CD4-positive, alpha-beta T cell treated with Interleukin-10 for 1 hour (primary cell): ENCODE data around the gene ADGRG1.

Source experiments
- DNase-seq: peaks from one replicate; pipeline ENCODE4 v3.0.0-alpha.2; 2020

Gene ADGRG1

DNA sequence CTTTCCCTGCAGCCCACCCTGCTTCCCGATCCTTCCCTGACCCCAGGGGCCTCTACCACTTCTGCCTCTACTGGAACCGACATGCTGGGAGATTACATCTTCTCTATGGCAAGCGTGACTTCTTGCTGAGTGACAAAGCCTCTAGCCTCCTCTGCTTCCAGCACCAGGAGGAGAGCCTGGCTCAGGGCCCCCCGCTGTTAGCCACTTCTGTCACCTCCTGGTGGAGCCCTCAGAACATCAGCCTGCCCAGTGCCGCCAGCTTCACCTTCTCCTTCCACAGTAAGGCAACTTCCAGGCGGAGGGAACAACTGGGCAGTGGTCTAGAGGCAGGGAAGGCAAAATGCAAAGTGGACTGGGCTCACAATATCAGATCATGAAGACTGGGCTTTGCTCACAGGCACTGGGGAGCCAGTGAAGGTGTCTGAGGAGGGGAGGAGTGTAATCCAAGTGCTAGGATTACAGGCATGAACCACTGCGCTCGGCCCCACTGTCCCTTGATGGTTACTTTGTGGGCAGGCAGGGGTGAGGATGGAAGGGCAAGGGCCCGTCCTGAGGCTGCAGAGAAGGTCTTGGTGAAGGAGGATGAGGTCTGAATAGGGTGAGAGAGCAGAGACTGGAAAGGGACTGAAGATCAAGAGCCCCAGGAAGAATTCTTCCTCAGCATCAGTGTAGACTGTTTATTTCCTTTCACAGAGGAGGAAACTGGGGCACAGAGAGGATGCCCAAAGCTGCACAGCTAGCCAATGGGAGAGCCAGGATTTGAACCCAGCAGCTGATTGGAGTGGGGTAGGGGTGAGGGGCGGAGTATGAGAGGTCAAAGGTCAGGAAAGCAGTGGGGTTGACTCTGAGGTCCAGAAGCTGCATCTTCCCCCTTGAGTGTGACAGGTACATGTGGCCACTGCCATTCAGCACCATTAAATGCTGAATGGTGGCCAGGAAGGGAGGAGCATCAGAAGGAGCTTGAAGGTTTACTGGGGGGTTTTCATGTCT is 23.2 kb downstream of the ADGRG1 start:
- DNase-seq, result peak; percentile 56

DNA sequence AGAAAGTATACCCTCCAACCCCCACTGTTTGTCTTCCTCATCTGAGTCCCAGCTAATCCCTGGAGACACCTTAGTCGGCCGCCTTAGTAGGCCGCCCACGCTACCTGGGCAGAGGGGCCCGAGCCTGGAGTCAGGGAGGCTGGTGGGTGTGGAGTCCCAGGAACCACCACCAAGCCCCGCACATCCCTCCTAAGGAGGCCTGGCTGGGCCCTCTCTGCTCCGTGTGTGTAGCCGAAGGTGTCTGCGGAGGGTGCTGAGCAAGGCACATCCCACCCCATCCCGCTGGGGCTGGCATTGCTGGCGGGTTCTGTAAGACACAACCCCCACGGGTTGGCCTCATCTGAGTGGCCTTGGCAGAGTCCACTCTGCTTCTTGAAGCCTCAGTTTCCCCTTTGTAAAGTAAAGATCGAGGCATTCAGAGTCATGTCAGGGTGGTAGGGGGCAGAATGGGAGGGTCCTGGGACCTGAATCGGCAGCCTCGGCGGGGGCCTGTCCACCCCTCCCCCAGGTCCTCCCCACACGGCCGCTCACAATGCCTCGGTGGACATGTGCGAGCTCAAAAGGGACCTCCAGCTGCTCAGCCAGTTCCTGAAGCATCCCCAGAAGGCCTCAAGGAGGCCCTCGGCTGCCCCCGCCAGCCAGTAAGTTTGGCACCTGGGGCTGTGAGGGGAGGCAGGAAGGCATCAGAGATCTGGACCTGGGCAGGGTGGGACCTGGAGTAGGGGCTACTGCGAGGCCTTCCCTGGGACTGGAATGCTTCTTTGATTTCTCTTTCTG is 24.5 kb downstream of the ADGRG1 start:
- no peak for DNase-seq

- no peak for DNase-seq
Measured at GRCh38 chr16:57653936-57654335, 25.5 kb downstream of the ADGRG1 start.

- no peak for DNase-seq
Measured at GRCh38 chr16:57656342-57656955, 28.0 kb downstream of the ADGRG1 start.

GRCh38 chr16:57657228-57657627 is 28.8 kb downstream of the ADGRG1 start:
- no peak for DNase-seq

DNA sequence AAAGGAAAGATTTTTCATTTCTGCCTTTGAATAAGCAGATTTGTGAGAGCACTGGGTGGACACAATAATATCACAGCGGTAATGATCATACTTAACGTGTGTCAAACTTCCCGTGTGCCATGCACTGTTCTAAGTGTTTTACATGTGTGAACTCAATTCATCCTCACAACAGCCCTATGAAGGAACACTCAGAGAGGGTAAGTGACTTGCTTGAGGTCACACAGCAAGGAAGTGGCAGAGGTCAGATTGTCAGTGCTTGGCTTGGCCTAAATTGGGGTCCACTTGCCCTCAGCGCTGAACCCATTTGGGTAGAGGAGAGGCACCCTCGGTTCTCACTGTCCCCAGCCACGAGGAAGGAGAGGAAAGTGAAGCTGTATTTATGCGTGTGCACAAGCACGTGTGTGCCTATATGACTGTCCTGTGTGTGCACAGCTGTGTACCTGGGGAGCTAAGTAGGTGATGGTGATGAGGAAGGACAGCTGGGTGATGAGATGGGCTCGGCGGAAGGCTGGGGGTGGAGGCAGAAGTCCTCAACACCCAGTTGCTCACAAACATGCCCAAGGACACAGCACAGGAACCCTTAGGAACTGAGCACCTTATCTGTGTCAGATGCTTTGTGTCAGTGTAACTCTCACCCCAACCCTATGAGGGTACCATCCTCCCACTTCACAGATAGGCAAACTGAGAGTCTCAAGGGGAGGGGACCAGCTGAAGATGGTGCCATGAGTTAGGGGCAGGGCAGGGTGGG is 29.9 kb downstream of the ADGRG1 start:
- no peak for DNase-seq

GRCh38 chr16:57658878-57659674 is 30.6 kb downstream of the ADGRG1 start:
- DNase-seq, result no peak

DNA sequence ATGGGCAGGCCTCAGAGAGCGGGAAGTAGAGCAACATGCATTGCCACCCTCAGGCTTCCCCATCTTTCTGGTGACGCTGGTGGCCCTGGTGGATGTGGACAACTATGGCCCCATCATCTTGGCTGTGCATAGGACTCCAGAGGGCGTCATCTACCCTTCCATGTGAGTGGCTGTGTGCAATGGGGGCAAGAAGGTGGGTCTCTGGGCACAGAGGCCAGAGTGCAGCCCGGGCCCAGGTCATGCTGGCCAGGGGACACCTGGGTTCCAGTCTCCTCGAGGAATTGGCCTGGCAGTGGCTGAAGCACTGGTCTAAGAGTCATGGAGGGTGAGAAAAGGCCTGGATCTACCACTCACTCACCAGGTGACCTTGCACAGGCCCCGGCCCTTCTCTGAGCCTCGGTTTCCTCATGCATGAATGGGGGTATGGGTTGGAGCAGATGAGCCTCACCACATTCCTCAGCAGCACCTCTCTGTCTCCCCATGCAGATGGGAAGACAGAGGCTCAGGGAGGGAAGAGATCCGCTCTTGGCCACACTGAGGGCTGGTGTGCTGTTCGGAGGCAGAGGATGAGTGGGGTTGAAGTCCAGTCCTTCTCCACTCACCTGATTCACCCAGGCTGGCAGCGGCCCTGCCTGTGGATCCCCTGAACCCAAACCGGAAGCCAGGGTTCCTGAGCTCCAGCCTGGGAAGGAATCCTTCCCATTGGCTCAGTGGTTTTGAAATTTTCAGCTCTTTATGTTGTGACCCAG is 32.5 kb downstream of the ADGRG1 start:
- no peak for DNase-seq

DNA sequence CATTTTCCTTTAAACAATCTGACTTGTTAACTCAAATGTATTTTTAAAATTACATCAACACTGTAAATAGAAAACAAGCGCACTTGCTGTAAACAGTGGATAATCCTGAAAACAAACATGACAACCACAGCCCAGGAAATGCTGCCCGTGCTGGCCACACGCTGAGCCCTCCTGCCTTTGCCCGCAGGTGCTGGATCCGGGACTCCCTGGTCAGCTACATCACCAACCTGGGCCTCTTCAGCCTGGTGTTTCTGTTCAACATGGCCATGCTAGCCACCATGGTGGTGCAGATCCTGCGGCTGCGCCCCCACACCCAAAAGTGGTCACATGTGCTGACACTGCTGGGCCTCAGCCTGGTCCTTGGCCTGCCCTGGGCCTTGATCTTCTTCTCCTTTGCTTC is 33.1 kb downstream of the ADGRG1 start:
- no peak for DNase-seq

- DNase-seq, result no peak
Measured at GRCh38 chr16:57661936-57662906, 33.8 kb downstream of the ADGRG1 start.

GRCh38 chr16:57663436-57663835 is 35.0 kb downstream of the ADGRG1 start:
- no peak for DNase-seq

- no peak for DNase-seq
Measured at GRCh38 chr16:57663917-57664661, 35.7 kb downstream of the ADGRG1 start.

- no peak for DNase-seq
Measured at GRCh38 chr16:57664662-57665025, 36.2 kb downstream of the ADGRG1 start.

- DNase-seq, result no peak
Measured at GRCh38 chr16:57665541-57665940, 37.1 kb downstream of the ADGRG1 start.

DNA sequence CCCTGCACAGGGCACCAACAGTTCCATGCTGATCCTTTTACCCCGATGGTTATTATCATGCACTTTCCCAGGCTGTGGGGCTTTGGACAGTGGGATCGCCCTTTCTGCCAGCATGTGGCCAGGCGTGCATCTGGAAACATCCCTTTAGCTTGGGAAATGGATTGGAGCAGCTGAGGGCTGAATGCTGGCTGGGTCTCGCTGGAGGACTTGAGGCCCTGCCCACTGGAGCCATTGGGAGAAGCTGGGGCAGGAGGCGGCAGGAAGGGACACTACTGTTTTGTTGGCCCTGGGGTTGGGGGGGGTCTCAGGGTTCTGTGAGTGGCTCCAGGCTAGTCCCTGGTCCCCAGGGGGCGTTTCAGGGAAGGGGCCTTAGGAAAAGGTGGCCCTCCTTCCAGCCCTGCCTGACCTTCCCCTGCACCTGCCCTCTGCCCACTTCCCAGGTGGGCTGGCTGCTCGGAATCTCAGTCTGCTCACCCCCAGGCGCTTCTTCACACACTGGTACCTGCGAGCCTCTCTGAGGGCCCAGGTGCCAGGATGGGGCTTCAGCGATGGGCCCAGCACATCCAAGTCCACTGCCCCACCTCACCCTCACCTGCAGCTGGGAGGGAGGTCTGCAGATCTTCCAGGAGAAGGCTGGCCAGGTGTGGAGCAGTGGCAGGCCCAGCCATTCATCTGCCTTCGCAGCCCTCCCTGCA is 38.1 kb downstream of the ADGRG1 start:
- DNase-seq, result no peak

DNA sequence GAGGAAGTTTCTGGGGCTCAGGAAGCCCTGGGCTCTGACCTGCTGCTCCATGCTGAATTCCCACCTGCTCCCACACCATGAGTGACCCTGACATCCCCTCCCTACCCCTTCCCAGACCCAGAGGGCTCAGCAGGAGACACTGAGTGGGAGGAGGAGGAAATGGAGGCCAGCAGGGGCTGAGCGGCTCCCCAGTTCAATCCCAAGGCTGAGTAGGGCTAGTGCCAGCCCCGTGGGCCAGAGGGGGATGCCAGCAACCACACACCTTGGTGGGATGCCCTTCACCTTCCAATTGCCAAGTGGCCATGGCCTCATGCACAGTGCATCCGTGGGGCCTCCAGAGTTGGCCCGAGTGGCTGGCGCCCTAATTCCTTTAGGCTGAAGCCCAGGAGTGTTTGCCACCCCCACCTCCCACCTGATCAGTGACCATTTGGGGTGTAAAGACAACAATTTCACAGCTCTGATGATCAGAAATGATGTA is 38.7 kb downstream of the ADGRG1 start:
- no peak for DNase-seq

GRCh38 chr16:57667526-57668262 is 39.3 kb downstream of the ADGRG1 start:
- peak; percentile 31 for DNase-seq

- no peak for DNase-seq
Measured at GRCh38 chr16:57668263-57668571, 39.8 kb downstream of the ADGRG1 start, which contains the start of gene ADGRG3. Gene ADGRG3, plus strand, starts transcription at chr16:57668306. Its CDS starts 42 bp downstream, at chr16:57668348.
